Ovary (tissue), 9 donors: ENCODE data around the gene FGR. TPM values are rescaled to one million over a fixed set of nuclear protein-coding genes. Genes with fewer than 3 reads are reported as not detected.
A peak's percentile ranks its signal among the peaks of the same experiment; 100 is the strongest.

Experiments
- DNase-seq, 5 donors: peaks; one replicate each; pipeline ENCODE4 v3.0.0-alpha.2; 2019 to 2020
- H3K27ac ChIP-seq, 2 donors: fragments of 200-600 bp; one replicate each; pipeline versions ENCODE4 v1.5.1 to v1.8.0; 2019 to 2022
- H3K27me3 ChIP-seq: fragments of 200-600 bp; one replicate; pipeline ENCODE4 v1.8.0; 2022
- H3K36me3 ChIP-seq: fragments of 200-600 bp; sonication (generic); one replicate; pipeline ENCODE4 v1.5.1; 2019
- H3K4me1 ChIP-seq: one replicate; pipeline ENCODE4 v1.8.1; 2013; ENCODE audit warnings: mild to moderate bottlenecking, moderate library complexity; ENCODE audit not compliant: insufficient read depth
- H3K4me3 ChIP-seq: fragments of 200-600 bp; sonication (generic); one replicate; pipeline ENCODE4 v1.5.1; 2017
- H3K9me3 ChIP-seq, 2 donors: fragments of 200-600 bp in 1 of 2; sonication (generic) in 1 of 2; one replicate each; pipeline versions ENCODE4 v1.5.1 to v1.8.1; 2013 to 2019; ENCODE audit warnings: mild to moderate bottlenecking in 1 of 2, moderate library complexity in 1 of 2
- CTCF ChIP-seq, 3 donors: fragments of 450-650 bp in 2 of 3; fragments of 200-600 bp in 1 of 3; IDR thresholded peaks; one replicate each; pipeline versions ENCODE4 v1.5.1 to v1.8.0; 2016 to 2022; ENCODE audit warnings: antibody characterized with exemption in 3 of 3, mild to moderate bottlenecking in 1 of 3
- EP300 ChIP-seq: sonication (generic); formaldehyde crosslinking; IDR thresholded peaks from one replicate; pipeline ENCODE4 v1.6.1; 2017; ENCODE audit warnings: antibody characterized with exemption
- POLR2A ChIP-seq: fragments of 450-650 bp; IDR thresholded peaks from one replicate; pipeline ENCODE4 v1.6.1; 2017; ENCODE audit warnings: antibody characterized with exemption, mild to moderate bottlenecking, moderate library complexity
- WGBS, 3 donors: extraction: QIAGEN DNeasy Blood & Tissue Kit in 1 of 3; methylation state at CpG; one replicate each; pipeline versions ENCODE4 v1.1.5 to v1.1.7; 2013 to 2017; 5-methylcytosine and 5-hydroxymethylcytosine counted together
- intact Hi-C, 4 donors: fragments of 100-400 bp; cut with DNase I; formaldehyde crosslinking; loops; one replicate each; pipeline versions ENCODE4 v1.11.0 to v1.15.1; 2022 to 2023
- polyA plus RNA-seq, 2 donors: library from polyadenylated mRNA; stranded (reverse); fragments of 200-250 nt in 1 of 2; fragments of 350-450 nt in 1 of 2; fragmentation: Illumina TruSeq in 1 of 2; extraction: RNeasy Lipid Tissue Mini Kit (QIAGEN cat#74804) in 1 of 2; gene quantifications; one replicate each; pipeline ENCODE4 v1.2.3, GENCODE V29; 2013 to 2014
- total RNA-seq, 7 donors: library from RNA; depleted of rRNA in 2 of 7; stranded (reverse); fragments of >200 nt in 2 of 7; fragmentation: NEBNext Ultra II Directional in 3 of 7; extraction: Animal tissue kit (Norgen Biotek cat#: 25700) in 3 of 7; gene quantifications; one replicate each; pipeline versions ENCODE4 v1.1.0 to v1.2.4, GENCODE V29; 2016 to 2023
- donor health status: DM: no; HTN: no; CAD: no; lungs with moderate emphysema.
- donor health status: DM: no; HTN: no; CAD: no.
- donor health status: Bipolar disorder and iron deficiency.
- donor health status: DM: yes; HTN: yes; CAD: no.
- donor health status: DM: no; HTN: no; CAD: no.
- donor health status: DM: yes; HTN: yes; CAD: no.

FGR gene
- total and polyA plus RNA-seq, 9 donors: 1.1 to 14.1 (median 4.2) TPM

GRCh38 chr1:27603681-27604578, 31.1 kb downstream of the FGR start, which contains the start of gene AHDC1:
TSS of gene AHDC1 (minus strand) at chr1:27604144. CDS start at chr1:27552115, 52,029 bp downstream.
- intact Hi-C loops: loop anchor here (2.0 to 10.0 kb wide), 7 partner anchors 37 to 187 kb away; partner anchors contain the start of gene WASF2 (in 1 of the 4)
- Histone ChIP-seq H3K27ac (peak within 1 kb of the TSS; percentile 86 to 92), H3K4me1 (peaks cover 12% of the 10 kb centered on the region), H3K27me3 (no peaks in the 10 kb centered on the region), H3K4me3 (peak within 1 kb of the TSS; percentile 75), H3K36me3 (no peaks in the 10 kb centered on the region), H3K9me3 (no peaks in the 10 kb centered on the region)
- DNase-seq: peak; percentile 91 to 94 (median 93)
- WGBS, 3 donors: 0 to 1% (median 0%) methylated on average over 52 to 74 of the region's 74 CpGs
- TF ChIP-seq EP300: no peak
- TF ChIP-seq CTCF (IDR thresholded peaks at IDR 0.05): peak in 2 of 3 donors; percentile 46 to 60
- TF ChIP-seq POLR2A: peak; percentile 94

- TF ChIP-seq CTCF (IDR thresholded peaks at IDR 0.05) (no peak), POLR2A (peak; percentile 41), EP300 (no peak)
- DNase-seq: peak in 2 of 5 donors; percentile 72 to 79
- H3K36me3 ChIP-seq: no peaks in the 10 kb centered on the region
- H3K27ac ChIP-seq: peak overlapping the region; percentile 86 to 92
- H3K27me3 ChIP-seq: no peaks in the 10 kb centered on the region
- intact Hi-C loops: loop anchor here (2.0 to 10.0 kb wide), 7 partner anchors 36 to 186 kb away; partner anchors contain the start of gene WASF2 (in 1 of the 4)
- 0 to 1% (median 0%) methylated on average over 2 to 42 of the region's 43 CpGs for WGBS, 3 donors
- H3K9me3 ChIP-seq: no peaks in the 10 kb centered on the region
- peaks cover 17% of the 10 kb centered on the region for H3K4me1 ChIP-seq
- peak overlapping the region; percentile 75 for H3K4me3 ChIP-seq
Measured at GRCh38 chr1:27603309-27603680, 31.7 kb downstream of the FGR start.

GRCh38 chr1:27602462-27603308, 32.3 kb downstream of the FGR start:
- intact Hi-C loops: loop anchor here (2.0 to 10.0 kb wide), 7 partner anchors 35 to 185 kb away; partner anchors contain the start of gene WASF2 (in 1 of the 4)
- peaks cover 23% of the 10 kb centered on the region for H3K4me1 ChIP-seq
- peak overlapping the region; percentile 75 for H3K4me3 ChIP-seq
- 1% methylated on average over 27 to 53 of the region's 54 CpGs for WGBS, 3 donors
- TF ChIP-seq POLR2A (no peak), EP300 (no peak), CTCF (IDR thresholded peaks at IDR 0.05) (no peak)
- no peaks in the 10 kb centered on the region for H3K27me3 ChIP-seq
- H3K27ac ChIP-seq: peak overlapping the region; percentile 86 to 92
- DNase-seq: peak; percentile 75 to 83 (median 78)
- no peaks in the 10 kb centered on the region for H3K36me3 ChIP-seq
- H3K9me3 ChIP-seq: no peaks in the 10 kb centered on the region
